GM18861 (cell line): ENCODE results near the gene STAT6.
"Not testable (repeated sequence)": the region's sequence is repeated elsewhere in the genome, so short reads cannot be mapped to it uniquely, and the experiment has no call there.

Experiments
- ATAC-seq: cut with Tn5 transposase; IDR thresholded peaks from one replicate; pipeline ENCODE4 v1.9.1; 2021; ENCODE audit not compliant: unreplicated experiment

Gene STAT6

GRCh38 chr12:57090490-57090889 is 20.7 kb downstream of the STAT6 start:
- ATAC-seq, result no peak

GRCh38 chr12:57089271-57090245 is 21.6 kb downstream of the STAT6 start:
- no peak for ATAC-seq

DNA sequence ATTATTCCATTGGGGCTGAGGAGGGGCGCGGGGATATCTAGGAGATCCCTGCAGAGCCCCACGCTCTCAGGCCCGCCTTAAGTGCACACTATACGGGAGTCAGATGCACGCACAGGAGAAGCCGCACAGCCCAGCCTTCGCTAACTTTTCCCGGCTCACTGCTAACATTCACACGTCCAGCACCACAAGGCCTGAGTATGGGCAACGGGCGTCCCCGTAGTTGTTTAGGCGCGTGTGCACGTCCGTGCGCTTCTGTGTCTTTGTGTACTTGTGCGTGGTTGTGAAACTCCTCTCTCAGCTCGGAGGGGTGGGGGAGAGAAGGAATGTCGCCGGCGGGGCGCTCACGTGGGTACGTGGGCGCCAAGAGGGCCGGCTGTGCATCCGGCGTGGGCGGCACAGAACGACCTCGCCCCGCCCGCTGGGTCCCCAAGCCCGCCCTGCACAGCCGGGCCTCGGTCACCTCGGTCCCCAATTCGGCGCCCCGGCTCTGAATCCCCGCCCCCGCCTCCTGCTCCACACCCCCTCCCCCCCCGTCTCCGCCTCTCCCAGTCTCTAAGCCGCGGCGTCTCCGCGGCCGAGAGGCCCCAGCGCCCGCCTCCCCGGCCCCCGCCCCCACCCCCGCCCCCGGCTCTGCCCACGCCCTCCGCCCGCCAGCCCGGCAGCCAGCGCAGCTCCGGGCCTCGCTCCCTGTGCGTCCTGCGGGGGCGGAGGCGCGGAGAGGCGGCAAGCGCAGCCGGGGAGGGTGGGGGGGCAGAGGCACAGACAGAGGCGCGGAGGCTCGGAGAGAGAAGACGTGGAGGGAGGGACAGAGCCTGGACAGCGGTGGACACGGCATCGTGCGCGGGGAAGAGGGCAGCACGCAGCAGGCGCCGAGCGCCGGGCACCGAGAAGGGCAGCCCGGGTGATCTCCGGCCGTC is 22.6 kb downstream of the STAT6 start, which contains the start of gene NAB2:
Gene NAB2, plus strand, starts transcription at position 761 of the 917 bp plus-strand sequence. CDS start 158 bp downstream, outside the sequence.
- peak; percentile 42 for ATAC-seq

- ATAC-seq, result peak; percentile 28
These were observed 23.3 kb downstream of the STAT6 start for GRCh38 chr12:57087691-57088353.

DNA sequence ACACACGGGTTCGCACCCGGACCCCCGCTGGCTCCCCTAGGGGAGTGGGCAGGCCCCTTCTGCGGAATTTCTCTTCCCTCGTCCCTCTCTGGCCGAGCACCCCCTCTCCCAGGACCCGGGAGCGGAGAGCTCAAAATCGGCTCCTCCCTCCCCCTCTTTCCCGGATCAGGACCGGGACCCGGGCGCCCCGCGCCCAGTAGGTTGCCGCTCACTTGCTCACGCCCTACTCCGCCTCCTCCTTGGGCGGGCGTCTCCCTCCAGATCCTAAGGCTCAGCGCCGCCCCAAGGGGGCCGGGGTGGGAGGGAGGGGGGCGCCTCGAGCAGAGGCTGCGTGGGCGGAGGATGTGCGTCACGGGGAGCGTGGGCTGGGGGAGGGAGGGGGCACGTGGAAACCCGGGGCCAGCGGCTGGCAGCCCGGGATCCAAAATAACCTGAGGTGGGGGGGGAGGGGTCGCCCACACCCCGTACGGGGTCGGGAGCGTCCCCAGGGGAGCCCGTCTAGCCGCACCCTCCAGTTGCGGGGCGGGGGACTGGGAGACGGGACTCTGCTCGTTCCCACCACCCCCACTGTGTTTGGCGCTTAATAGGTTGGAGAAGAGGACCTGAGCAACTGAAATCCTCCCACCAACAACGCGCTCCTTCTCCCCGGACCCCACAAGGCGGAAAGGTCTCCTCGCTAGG is 24.0 kb downstream of the STAT6 start:
- ATAC-seq, result peak; percentile 17

GRCh38 chr12:57086493-57087009 is 24.6 kb downstream of the STAT6 start:
- peak; percentile 9 for ATAC-seq

- no peak for ATAC-seq
These were observed 25.1 kb downstream of the STAT6 start for GRCh38 chr12:57085999-57086492.

- no peak for ATAC-seq
These were observed 30.3 kb downstream of the STAT6 start for GRCh38 chr12:57080855-57081254.

GRCh38 chr12:57079821-57080220 is 31.3 kb downstream of the STAT6 start:
- ATAC-seq, result no peak

- ATAC-seq, result peak; percentile 86
These were observed 32.4 kb downstream of the STAT6 start, which contains the start of gene NEMP1 for GRCh38 chr12:57078519-57079404. Gene NEMP1, minus strand, starts transcription at chr12:57078791. Its CDS starts 46 bp downstream, at chr12:57078745.

GRCh38 chr12:57073566-57074450 is 37.4 kb downstream of the STAT6 start:
- ATAC-seq, result not testable (repeated sequence)

DNA sequence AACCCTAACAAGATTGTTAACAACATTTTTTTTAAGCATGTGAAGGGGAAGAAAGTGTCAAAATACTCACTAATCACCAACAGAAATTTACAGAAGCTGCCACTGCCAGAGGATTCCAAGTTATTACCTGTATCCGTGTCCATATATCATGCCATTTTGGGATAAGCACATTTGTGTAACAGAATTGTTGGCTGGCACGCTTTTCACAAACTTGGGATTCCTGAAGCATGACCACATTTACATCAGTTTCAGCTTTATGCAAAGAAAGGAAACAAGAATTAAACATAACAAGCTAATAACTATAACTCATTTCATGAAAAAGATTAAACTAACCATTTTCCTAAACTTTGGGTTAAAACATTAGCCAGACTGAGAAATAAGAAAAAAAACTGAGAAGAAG is 38.5 kb downstream of the STAT6 start:
- no peak for ATAC-seq

- peak; percentile 92 for ATAC-seq
These were observed 41.6 kb downstream of the STAT6 start for GRCh38 chr12:57069523-57069922.

DNA sequence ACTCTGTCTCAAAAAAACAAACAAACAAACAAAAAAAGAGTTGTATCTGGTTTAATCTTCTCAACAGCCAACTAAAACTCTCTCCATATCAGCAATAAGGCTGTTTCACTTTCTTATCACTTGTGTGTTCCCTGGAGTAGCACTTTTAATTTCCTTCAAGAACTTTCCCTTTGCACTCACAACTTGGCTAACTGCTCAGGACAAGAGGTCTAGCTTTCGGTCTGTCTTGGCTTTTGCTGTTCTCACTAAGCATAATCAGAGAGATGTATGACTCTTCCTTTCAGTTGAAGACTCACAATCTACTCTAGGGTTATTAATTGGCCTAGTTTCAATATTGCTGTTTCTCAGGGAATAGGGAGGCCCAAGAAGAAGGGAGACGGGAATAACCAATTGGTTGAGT is 44.9 kb downstream of the STAT6 start:
- ATAC-seq, result no peak

GRCh38 chr12:57063991-57064685 is 47.0 kb downstream of the STAT6 start:
- ATAC-seq, result peak; percentile 71

DNA sequence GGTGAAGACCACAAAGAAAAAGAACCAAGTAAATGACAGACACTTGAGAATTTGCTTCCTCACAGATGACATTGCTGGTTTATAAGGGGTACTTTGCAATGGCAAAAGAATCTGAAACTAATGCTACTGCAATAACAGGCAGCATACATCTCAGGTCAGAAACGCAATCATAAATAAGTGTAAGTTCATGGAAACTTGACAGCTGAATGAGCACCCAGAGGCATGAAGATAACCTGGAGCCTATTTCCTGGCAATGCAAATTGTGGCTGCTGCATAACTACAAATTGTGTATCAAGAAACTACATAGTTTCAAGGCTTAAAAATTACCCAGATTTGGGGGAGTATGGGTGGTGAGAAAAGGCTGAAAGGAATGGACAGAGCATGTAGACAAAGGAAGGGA is 52.7 kb downstream of the STAT6 start:
- peak; percentile 62 for ATAC-seq

- ATAC-seq, result no peak
These were observed 54.0 kb downstream of the STAT6 start for GRCh38 chr12:57057067-57057751.
